ENCODE data around the gene PYGL. TPM values are rescaled to one million over a fixed set of nuclear protein-coding genes. Genes with fewer than 3 reads are reported as not detected.

The PYGL gene
- total RNA-seq, 1 experiment from 2014 or later: 174 TPM

- Histone ChIP-seq H4K20me1 (ENCODE audit: low read length) (no peaks in the 10 kb centered on the region), H2AFZ (ENCODE audit: low read length) (no peak overlapping the region), H3K9me3 (ENCODE audit: low read length) (no peaks in the 10 kb centered on the region), H3K4me3 (ENCODE audit: low read length) (no peak overlapping the region), H3K36me3 (ENCODE audit: low read depth, low read length) (peaks cover 38% of the 10 kb centered on the region), H3K27me3 (ENCODE audit: low read length) (no peaks in the 10 kb centered on the region), H3K4me1 (ENCODE audit: insufficient read depth, low read length) (peaks cover 30% of the 10 kb centered on the region), H3K27ac (ENCODE audit: low read length) (no peak overlapping the region), H3K9me2 (replicated peaks; ENCODE audit: low read length) (no peaks in the 10 kb centered on the region), H3K9ac (ENCODE audit: low read length) (no peak overlapping the region), H3F3A (ENCODE audit: low read length, unreplicated experiment) (peaks cover 6% of the 10 kb centered on the region), H3K79me2 (ENCODE audit: low read length) (peaks cover 18% of the 10 kb centered on the region), H3K4me2 (ENCODE audit: low read length) (peak overlapping the region; percentile 0; the same call in 1 of the 2 replicates)
- TF ChIP-seq EZH2 (IDR thresholded peaks at IDR 0.05; ENCODE audit: low read length, unreplicated experiment): no peak
- no peak for TF ChIP-seq EZH2phosphoT487 (IDR thresholded peaks at IDR 0.05; ENCODE audit: borderline replicate concordance, low read length)
- no peak for TF ChIP-seq CTCF (conservative IDR thresholded peaks at IDR 0.05; ENCODE audit: low read depth, low read length)
- POLR2A ChIA-PET (ENCODE audit: unreplicated experiment): no interaction called here
- CTCF ChIA-PET: no interaction called here
- no TSS peak for BruUV-seq (replicated peaks)
- intact Hi-C loops (cut with micrococcal nuclease): loop anchor here (5.0 kb wide), 1 partner anchor 40 kb away; no protein-coding TSS in a partner anchor
- ATAC-seq (no peak; the same call in 1 of the 2 replicates), DNase-seq (no peak)
Measured at GRCh38 chr14:50936882-50937281, 7.4 kb downstream of the PYGL start.

- H3K9ac ChIP-seq (ENCODE audit: low read length): no peak overlapping the region
- peaks cover 38% of the 10 kb centered on the region for H3K36me3 ChIP-seq (ENCODE audit: low read depth, low read length)
- ATAC-seq (no peak), DNase-seq (no peak)
- CTCF ChIA-PET: no interaction called here
- H3K27me3 ChIP-seq (ENCODE audit: low read length): no peaks in the 10 kb centered on the region
- peaks cover 6% of the 10 kb centered on the region for H3F3A ChIP-seq (ENCODE audit: low read length, unreplicated experiment)
- no peaks in the 10 kb centered on the region for H3K9me2 ChIP-seq (replicated peaks; ENCODE audit: low read length)
- no peaks in the 10 kb centered on the region for H3K9me3 ChIP-seq (ENCODE audit: low read length)
- no TSS peak for BruUV-seq (replicated peaks)
- POLR2A ChIA-PET (ENCODE audit: unreplicated experiment): no interaction called here
- no peak overlapping the region for H3K27ac ChIP-seq (ENCODE audit: low read length)
- peaks cover 10% of the 10 kb centered on the region; the same call in 1 of the 2 replicates for H3K79me2 ChIP-seq (ENCODE audit: low read length)
- intact Hi-C loops (cut with micrococcal nuclease): loop anchor here (5.0 kb wide), 1 partner anchor 39 kb away; no protein-coding TSS in a partner anchor
- no peak overlapping the region for H3K4me3 ChIP-seq (ENCODE audit: low read length)
- peaks cover 30% of the 10 kb centered on the region for H3K4me1 ChIP-seq (ENCODE audit: insufficient read depth, low read length)
- no peak overlapping the region for H3K4me2 ChIP-seq (ENCODE audit: low read length)
- no peak for TF ChIP-seq EZH2phosphoT487 (IDR thresholded peaks at IDR 0.05; ENCODE audit: borderline replicate concordance, low read length)
- TF ChIP-seq CTCF (conservative IDR thresholded peaks at IDR 0.05; ENCODE audit: low read depth, low read length): no peak
- TF ChIP-seq EZH2 (IDR thresholded peaks at IDR 0.05; ENCODE audit: low read length, unreplicated experiment): no peak
- H2AFZ ChIP-seq (ENCODE audit: low read length): no peak overlapping the region
- H4K20me1 ChIP-seq (ENCODE audit: low read length): no peaks in the 10 kb centered on the region
Measured at GRCh38 chr14:50936016-50936340, 8.3 kb downstream of the PYGL start.

- H3K9ac ChIP-seq (ENCODE audit: low read length): no peak overlapping the region
- H2AFZ ChIP-seq (ENCODE audit: low read length): no peak overlapping the region
- no peaks in the 10 kb centered on the region for H3K9me2 ChIP-seq (replicated peaks; ENCODE audit: low read length)
- TF ChIP-seq EZH2 (IDR thresholded peaks at IDR 0.05; ENCODE audit: low read length, unreplicated experiment) (no peak), CTCF (conservative IDR thresholded peaks at IDR 0.05; ENCODE audit: low read depth, low read length) (no peak), EZH2phosphoT487 (IDR thresholded peaks at IDR 0.05; ENCODE audit: borderline replicate concordance, low read length) (no peak)
- DNase-seq (no peak), ATAC-seq (no peak)
- no peaks in the 10 kb centered on the region for H3K9me3 ChIP-seq (ENCODE audit: low read length)
- CTCF ChIA-PET: no interaction called here
- H3K36me3 ChIP-seq (ENCODE audit: low read depth, low read length): peaks cover 42% of the 10 kb centered on the region
- intact Hi-C loops (cut with micrococcal nuclease): loop anchor here (5.0 kb wide), 1 partner anchor 38 kb away; no protein-coding TSS in a partner anchor
- BruUV-seq (replicated peaks): no TSS peak
- no peak overlapping the region for H3K4me2 ChIP-seq (ENCODE audit: low read length)
- no peak overlapping the region for H3K4me3 ChIP-seq (ENCODE audit: low read length)
- H3K27me3 ChIP-seq (ENCODE audit: low read length): no peaks in the 10 kb centered on the region
- H3K4me1 ChIP-seq (ENCODE audit: insufficient read depth, low read length): peaks cover 30% of the 10 kb centered on the region
- no peak overlapping the region for H3K27ac ChIP-seq (ENCODE audit: low read length)
- POLR2A ChIA-PET (ENCODE audit: unreplicated experiment): no interaction called here
- H4K20me1 ChIP-seq (ENCODE audit: low read length): no peaks in the 10 kb centered on the region
- peaks cover 8% of the 10 kb centered on the region; the same call in 1 of the 2 replicates for H3K79me2 ChIP-seq (ENCODE audit: low read length)
- H3F3A ChIP-seq (ENCODE audit: low read length, unreplicated experiment): peaks cover 6% of the 10 kb centered on the region
Measured at GRCh38 chr14:50935126-50936015, 8.9 kb downstream of the PYGL start.
